HUES64 (cell line): ENCODE data around the gene CCSER1.
"Not testable (repeated sequence)": the region's sequence is repeated elsewhere in the genome, so short reads cannot be mapped to it uniquely, and the experiment has no call there.

Experiments
- H3K27ac ChIP-seq: 2 replicates; pipeline ENCODE4 v1.7.0; 2013; ENCODE audit warnings: low read depth, low read length, inconsistent platforms
- H3K27me3 ChIP-seq: 2 replicates; pipeline ENCODE4 v1.6.1; 2013; ENCODE audit warnings: mild to moderate bottlenecking, low read length; ENCODE audit not compliant: insufficient read depth
- H3K36me3 ChIP-seq: 2 replicates; pipeline ENCODE4 v1.6.1; 2013; ENCODE audit warnings: mild to moderate bottlenecking, low read length; ENCODE audit not compliant: insufficient read depth
- H3K4me1 ChIP-seq: 2 replicates; pipeline ENCODE4 v1.6.1; 2013; ENCODE audit warnings: mild to moderate bottlenecking, low read length, moderate library complexity; ENCODE audit not compliant: insufficient read depth
- H3K4me3 ChIP-seq: 2 replicates; pipeline ENCODE4 v1.5.1; 2013; ENCODE audit warnings: mild to moderate bottlenecking, low read length, moderate library complexity
- H3K9ac ChIP-seq: 2 replicates; pipeline ENCODE4 v1.6.1; 2013; ENCODE audit warnings: mild to moderate bottlenecking, low read depth, low read length
- H3K9me3 ChIP-seq: 2 replicates; pipeline ENCODE4 v1.6.1; 2013; ENCODE audit warnings: low read depth, low read length; ENCODE audit not compliant: insufficient read depth
- WGBS: fragments of 150-250, 120-280 bp; methylation state at CpG from one replicate; pipeline ENCODE4 v1.1.7; 2013; ENCODE audit warnings: missing lambda C conversion rate; 5-methylcytosine and 5-hydroxymethylcytosine counted together

CCSER1 gene

GRCh38 chr4:91622925-91623602 lies 1495.9 kb downstream of the CCSER1 start:
- Histone ChIP-seq H3K27ac (peak overlapping the region; percentile 72), H3K9ac (no peak overlapping the region; the same call in 1 of the 2 replicates)

GRCh38 chr4:91623603-91623967 lies 1496.4 kb downstream of the CCSER1 start:
- Histone ChIP-seq H3K4me1 (peaks cover 12% of the 10 kb centered on the region), H3K9ac (0 out of 2 replicates have a peak overlapping the region, but pooled peaks have one; percentile 81), H3K4me3 (peak overlapping the region; percentile 50), H3K27ac (peak overlapping the region; percentile 72; the same call in 1 of the 2 replicates)
- not testable (repeated sequence) for H3K36me3 ChIP-seq, H3K9me3 ChIP-seq, H3K27me3 ChIP-seq
- WGBS, result 48% methylated on average over 4 of the region's 4 CpGs

More at GRCh38 chr4:91622925-91623602, 1495.9 kb downstream of the CCSER1 start:
- H3K4me1 ChIP-seq, result peaks cover 12% of the 10 kb centered on the region
- 0 out of 2 replicates have a peak, but pooled peaks cover 3% of the 10 kb centered on the region for H3K36me3 ChIP-seq
- WGBS, result 84% methylated on average over 3 of the region's 3 CpGs
- H3K27me3 ChIP-seq, result no peaks in the 10 kb centered on the region
- H3K9me3 ChIP-seq, result no peaks in the 10 kb centered on the region
- peak overlapping the region; percentile 6; the same call in 1 of the 2 replicates for H3K4me3 ChIP-seq

- Histone ChIP-seq H3K9me3 (no peaks in the 10 kb centered on the region), H3K27ac (no peak overlapping the region), H3K9ac (no peak overlapping the region), H3K4me1 (no peaks in the 10 kb centered on the region; the same call in 1 of the 2 replicates), H3K27me3 (no peaks in the 10 kb centered on the region), H3K36me3 (peaks cover 9% of the 10 kb centered on the region), H3K4me3 (no peak overlapping the region)
- no CpG with 5 or more reads among the region's 1 CpG for WGBS
These were observed 1502.9 kb downstream of the CCSER1 start for GRCh38 chr4:91630054-91630453.

- no peak overlapping the region for H3K9ac ChIP-seq
- H3K4me3 ChIP-seq, result no peak overlapping the region
- peaks cover 2% of the 10 kb centered on the region for H3K4me1 ChIP-seq
- no peaks in the 10 kb centered on the region for H3K27me3 ChIP-seq
- peaks cover 9% of the 10 kb centered on the region for H3K36me3 ChIP-seq
- no peak overlapping the region for H3K27ac ChIP-seq
- no peaks in the 10 kb centered on the region for H3K9me3 ChIP-seq
These were observed 1503.6 kb downstream of the CCSER1 start for GRCh38 chr4:91630764-91631163.

GRCh38 chr4:91631335-91631734 lies 1504.1 kb downstream of the CCSER1 start:
- Histone ChIP-seq H3K9ac (no peak overlapping the region), H3K4me1 (peaks cover 5% of the 10 kb centered on the region), H3K36me3 (peaks cover 9% of the 10 kb centered on the region), H3K27ac (no peak overlapping the region), H3K4me3 (no peak overlapping the region), H3K9me3 (no peaks in the 10 kb centered on the region), H3K27me3 (no peaks in the 10 kb centered on the region)
- WGBS, result 97% methylated on average over 1 of the region's 3 CpGs

- H3K4me1 ChIP-seq, result peaks cover 5% of the 10 kb centered on the region
- H3K27ac ChIP-seq, result no peak overlapping the region
- 80% methylated on average over 4 of the region's 4 CpGs for WGBS
- no peaks in the 10 kb centered on the region for H3K27me3 ChIP-seq
- H3K4me3 ChIP-seq, result no peak overlapping the region
- H3K9me3 ChIP-seq, result no peaks in the 10 kb centered on the region
- no peak overlapping the region for H3K9ac ChIP-seq
- no peaks in the 10 kb centered on the region for H3K36me3 ChIP-seq
These were observed 1508.9 kb downstream of the CCSER1 start for GRCh38 chr4:91636083-91636482.
